ENCODE measurements around the gene KIF26B. TPM values are rescaled to one million over a fixed set of nuclear protein-coding genes. Genes with fewer than 3 reads are reported as not detected.
A peak's percentile ranks its signal among the peaks of the same experiment; 100 is the strongest.

KIF26B gene
- total and polyA plus RNA-seq, 8 donors, result 0.15 to 3.2 (median 0.89) TPM; not detected in 1

DNA sequence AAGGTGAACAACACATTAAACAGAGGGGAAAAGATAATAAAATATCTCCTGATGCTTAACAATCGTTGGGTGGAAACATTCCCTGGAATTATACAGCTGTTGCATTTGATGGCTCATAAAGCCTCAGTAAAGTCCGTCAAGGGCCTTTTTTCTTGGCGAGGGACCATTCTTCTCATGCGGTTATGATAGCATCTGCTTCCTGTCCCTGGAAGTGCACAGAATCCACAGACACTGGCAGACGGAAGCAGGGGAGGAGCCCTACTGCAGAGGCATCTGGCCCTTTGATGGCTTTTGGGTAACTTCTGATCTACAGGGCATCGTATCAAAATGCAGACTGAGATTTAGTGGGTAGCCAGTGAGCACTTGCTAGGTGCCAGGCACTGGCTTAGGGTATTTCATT, 286.9 kb downstream of the KIF26B start:
- H3K4me1 ChIP-seq, result no peaks in the 10 kb centered on the region
- H3K27me3 ChIP-seq, result no peaks in the 10 kb centered on the region
- TF ChIP-seq EP300 (IDR thresholded peaks at IDR 0.05) (no peak), POLR2A (IDR thresholded peaks at IDR 0.05) (no peak), POLR2AphosphoS5 (IDR thresholded peaks at IDR 0.05) (no peak)
- TF ChIP-seq, protein P1, sequence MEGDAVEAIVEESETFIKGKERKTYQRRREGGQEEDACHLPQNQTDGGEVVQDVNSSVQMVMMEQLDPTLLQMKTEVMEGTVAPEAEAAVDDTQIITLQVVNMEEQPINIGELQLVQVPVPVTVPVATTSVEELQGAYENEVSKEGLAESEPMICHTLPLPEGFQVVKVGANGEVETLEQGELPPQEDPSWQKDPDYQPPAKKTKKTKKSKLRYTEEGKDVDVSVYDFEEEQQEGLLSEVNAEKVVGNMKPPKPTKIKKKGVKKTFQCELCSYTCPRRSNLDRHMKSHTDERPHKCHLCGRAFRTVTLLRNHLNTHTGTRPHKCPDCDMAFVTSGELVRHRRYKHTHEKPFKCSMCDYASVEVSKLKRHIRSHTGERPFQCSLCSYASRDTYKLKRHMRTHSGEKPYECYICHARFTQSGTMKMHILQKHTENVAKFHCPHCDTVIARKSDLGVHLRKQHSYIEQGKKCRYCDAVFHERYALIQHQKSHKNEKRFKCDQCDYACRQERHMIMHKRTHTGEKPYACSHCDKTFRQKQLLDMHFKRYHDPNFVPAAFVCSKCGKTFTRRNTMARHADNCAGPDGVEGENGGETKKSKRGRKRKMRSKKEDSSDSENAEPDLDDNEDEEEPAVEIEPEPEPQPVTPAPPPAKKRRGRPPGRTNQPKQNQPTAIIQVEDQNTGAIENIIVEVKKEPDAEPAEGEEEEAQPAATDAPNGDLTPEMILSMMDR (IDR thresholded peaks at IDR 0.05), result no peak
- no peak overlapping the region for H3K27ac ChIP-seq
- no peak overlapping the region for H3K4me3 ChIP-seq
- no peaks in the 10 kb centered on the region for H3K36me3 ChIP-seq
- no peaks in the 10 kb centered on the region for H3K9me3 ChIP-seq
- 34 to 57% (median 54%) methylated on average over 6 of the region's 6 CpGs for WGBS, 5 donors
- intact Hi-C loops (cut with DNase I; ENCODE audit: low total_unique reads), result no loop called here
- peak in 1 of 2 donors; percentile 76 for DNase-seq

DNA sequence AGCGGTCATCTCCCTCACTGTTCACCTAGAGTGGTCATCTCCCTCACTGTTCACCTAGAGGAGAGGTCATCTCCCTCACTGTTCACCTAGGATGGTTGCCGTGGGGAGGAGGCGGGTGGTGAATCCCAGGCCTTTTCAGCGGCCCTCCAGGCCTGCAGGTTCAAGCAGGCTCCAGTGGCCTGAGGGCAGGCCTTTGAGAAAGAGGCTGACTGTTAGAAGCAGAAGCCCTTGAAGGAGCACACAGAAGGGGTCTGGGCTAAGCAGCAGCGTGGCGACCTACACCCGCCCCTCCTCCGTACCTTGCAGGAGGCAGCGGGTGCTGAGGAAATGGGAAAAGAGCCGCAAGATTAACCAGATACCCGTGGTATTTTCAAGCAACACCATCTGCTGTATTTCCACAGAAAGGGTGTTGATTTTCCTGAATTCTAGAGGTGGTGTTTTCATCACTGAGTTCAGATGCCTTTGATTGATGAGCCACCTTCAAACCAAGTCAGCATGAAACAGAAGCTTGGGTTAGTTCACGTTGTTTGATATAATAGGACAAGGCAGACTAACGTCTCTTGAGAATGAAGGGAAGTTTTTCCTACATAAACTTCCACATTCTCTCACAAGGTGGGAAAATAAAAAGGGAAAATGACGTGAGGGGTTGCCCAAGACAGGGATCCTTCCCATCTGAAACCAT, 289.5 kb downstream of the KIF26B start:
- intact Hi-C loops (cut with DNase I; ENCODE audit: low total_unique reads), result no loop called here
- H3K9me3 ChIP-seq, result no peaks in the 10 kb centered on the region
- 76 to 89% (median 83%) methylated on average over 14 of the region's 14 CpGs for WGBS, 5 donors
- no peak for DNase-seq
- no peak overlapping the region for H3K4me3 ChIP-seq
- TF ChIP-seq POLR2AphosphoS5 (IDR thresholded peaks at IDR 0.05) (no peak), EP300 (IDR thresholded peaks at IDR 0.05) (no peak), POLR2A (IDR thresholded peaks at IDR 0.05) (no peak)
- TF ChIP-seq, protein P1 (IDR thresholded peaks at IDR 0.05), result no peak
- no peaks in the 10 kb centered on the region for H3K27me3 ChIP-seq
- no peak overlapping the region for H3K27ac ChIP-seq
- H3K4me1 ChIP-seq, result peaks cover 0 to 9% (median 0%) of the 10 kb centered on the region in 4 donors
- H3K36me3 ChIP-seq, result no peaks in the 10 kb centered on the region

DNA sequence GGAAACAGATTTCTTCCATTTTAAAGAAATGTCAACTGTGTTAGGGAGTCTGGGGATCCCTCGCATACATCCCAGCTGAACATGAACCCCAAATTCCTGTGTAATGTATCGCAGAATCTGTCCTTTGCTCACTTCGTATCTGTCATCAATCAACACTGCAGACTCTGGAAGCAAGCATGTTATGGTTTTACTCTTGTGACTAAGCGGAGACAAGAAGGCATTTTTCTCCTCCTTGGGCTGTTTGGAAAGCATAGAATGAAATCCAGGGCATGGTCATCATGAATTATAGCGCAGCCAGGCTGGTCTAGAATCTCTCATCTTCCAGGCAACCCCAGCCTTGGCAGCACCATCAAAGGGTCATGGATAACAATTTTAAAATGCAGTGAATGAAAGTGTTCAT, 290.2 kb downstream of the KIF26B start:
- H3K4me1 ChIP-seq, result peaks cover 0 to 9% (median 0%) of the 10 kb centered on the region in 4 donors
- H3K27me3 ChIP-seq, result no peaks in the 10 kb centered on the region
- no peak overlapping the region for H3K4me3 ChIP-seq
- no peak overlapping the region for H3K27ac ChIP-seq
- 83 to 95% (median 94%) methylated on average over 5 of the region's 5 CpGs for WGBS, 5 donors
- DNase-seq, result peak in 1 of 2 donors; percentile 11
- intact Hi-C loops (cut with DNase I; ENCODE audit: low total_unique reads), result no loop called here
- TF ChIP-seq POLR2A (IDR thresholded peaks at IDR 0.05) (no peak), EP300 (IDR thresholded peaks at IDR 0.05) (no peak), POLR2AphosphoS5 (IDR thresholded peaks at IDR 0.05) (no peak)
- TF ChIP-seq, protein P1 (IDR thresholded peaks at IDR 0.05), result no peak
- H3K36me3 ChIP-seq, result no peaks in the 10 kb centered on the region
- no peaks in the 10 kb centered on the region for H3K9me3 ChIP-seq

DNA sequence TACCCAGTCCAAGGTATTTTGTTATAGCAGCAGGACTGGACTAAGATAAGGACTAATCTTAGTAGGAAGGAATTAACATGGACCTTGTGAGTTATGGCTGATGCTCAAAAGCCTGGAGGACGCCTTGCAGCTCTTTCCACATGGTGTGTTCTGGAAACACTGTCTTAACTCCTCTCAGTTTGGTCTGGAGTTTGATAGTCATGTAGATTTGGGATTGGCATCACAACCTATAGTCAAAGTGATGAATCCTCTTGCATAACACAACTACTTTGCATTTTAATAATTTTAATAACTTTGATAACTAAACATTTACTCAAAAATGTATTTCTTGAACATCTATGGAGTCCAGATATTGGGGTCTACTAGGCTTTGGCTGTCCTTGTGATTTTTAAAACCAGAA, 293.7 kb downstream of the KIF26B start:
- H3K27ac ChIP-seq, result peak overlapping the region in 1 of 5 donors; percentile 34

More for the DNA sequence above, 293.7 kb downstream of the KIF26B start:
- intact Hi-C loops (cut with DNase I; ENCODE audit: low total_unique reads), result no loop called here
- TF ChIP-seq EP300 (IDR thresholded peaks at IDR 0.05) (no peak), POLR2AphosphoS5 (IDR thresholded peaks at IDR 0.05) (no peak), POLR2A (IDR thresholded peaks at IDR 0.05) (no peak)
- TF ChIP-seq, protein P1 (IDR thresholded peaks at IDR 0.05), result no peak
- Histone ChIP-seq H3K36me3 (no peaks in the 10 kb centered on the region), H3K4me3 (no peak overlapping the region), H3K27me3 (no peaks in the 10 kb centered on the region), H3K4me1 (peaks cover 0 to 9% (median 0%) of the 10 kb centered on the region in 4 donors), H3K9me3 (no peaks in the 10 kb centered on the region)
- DNase-seq, result no peak
- WGBS, 5 donors, result 47 to 88% (median 86%) methylated on average over 1 of the region's 1 CpG

Data from stomach (tissue), 9 donors.